A673 (cell line): ENCODE data around the gene BCAS4. TPM values are rescaled to one million over a fixed set of nuclear protein-coding genes. Genes with fewer than 3 reads are reported as not detected.

ENCODE experiments used
- Bru-seq: library from RNA; stranded (reverse); fragments of 400-500 nt; gene quantifications from one replicate; lab custom pipeline; 2021; lab: Mats Ljungman, UMichigan
- BruChase-seq, 2 experiments: library from RNA; stranded (reverse); fragments of 400-500 nt; gene quantifications; one replicate each; lab custom pipeline; 2021; lab: Mats Ljungman, UMichigan
- BruUV-seq: library from RNA; stranded (reverse); fragments of 400-500 nt; replicated peaks from 2 replicates; lab custom pipeline; 2021; lab: Mats Ljungman, UMichigan
- CTCF ChIA-PET: fragments of 300-600 bp; sonication (Branson Sonifier 250); formaldehyde crosslinking; loops from one replicate; lab custom pipeline; 2022; ENCODE audit warnings: antibody characterized with exemption; lab: Charles Lee
- POLR2A ChIA-PET: fragments of 300-600 bp; sonication (Branson Sonifier 250); formaldehyde crosslinking; loops from one replicate; lab custom pipeline; 2022; ENCODE audit warnings: antibody characterized with exemption; ENCODE audit not compliant: low non-redundant PET; lab: Charles Lee
- DNase-seq: peaks from one replicate; pipeline ENCODE4 v3.0.0-alpha.2; 2015; ENCODE audit warnings: low spot score
- H3K27ac ChIP-seq: fragments of 200-600 bp; sonication (generic); 2 replicates; pipeline ENCODE4 v1.5.1; 2016; ENCODE audit warnings: mixed run types, low read depth, mild to moderate bottlenecking, mixed read lengths, antibody characterized with exemption, low read length; ENCODE audit not compliant: poor library complexity, severe bottlenecking
- H3K27me3 ChIP-seq: fragments of 200-600 bp; sonication (generic); replicated peaks from 2 replicates; pipeline ENCODE4 v1.6.1; 2017; ENCODE audit warnings: mixed run types, low read depth, mild to moderate bottlenecking, mixed read lengths, antibody characterized with exemption, low read length; ENCODE audit not compliant: insufficient read depth, poor library complexity
- H3K36me3 ChIP-seq: fragments of 200-600 bp; sonication (generic); 2 replicates; pipeline ENCODE4 v1.6.1; 2016; ENCODE audit warnings: mixed run types, mild to moderate bottlenecking, mixed read lengths, antibody characterized with exemption, low read length; ENCODE audit not compliant: insufficient read depth, poor library complexity, severe bottlenecking
- H3K4me1 ChIP-seq: fragments of 200-600 bp; sonication (generic); 2 replicates; pipeline ENCODE4 v1.6.1; 2017; ENCODE audit warnings: mixed run types, mild to moderate bottlenecking, mixed read lengths, antibody characterized with exemption, low read length; ENCODE audit not compliant: insufficient read depth, poor library complexity, severe bottlenecking
- H3K4me3 ChIP-seq: fragments of 200-600 bp; sonication (generic); 2 replicates; pipeline ENCODE4 v1.5.1; 2016; ENCODE audit warnings: low read depth, mixed run types, mild to moderate bottlenecking, mixed read lengths, low read length; ENCODE audit not compliant: poor library complexity, severe bottlenecking
- H3K9me3 ChIP-seq: fragments of 200-600 bp; sonication (generic); 2 replicates; pipeline ENCODE4 v1.6.1; 2016; ENCODE audit warnings: mixed run types, low read depth, mild to moderate bottlenecking, mixed read lengths, antibody characterized with exemption, low read length; ENCODE audit not compliant: poor library complexity, severe bottlenecking
- CTCF ChIP-seq: fragments of 300-800, 200-600 bp; sonication (generic); conservative IDR thresholded peaks from 2 replicates; pipeline ENCODE4 v1.5.1; 2017; ENCODE audit warnings: low read depth, mild to moderate bottlenecking, antibody characterized with exemption, low read length, moderate library complexity, mixed read lengths
- EZH2 ChIP-seq: fragments of 200-600 bp; sonication (generic); IDR thresholded peaks from 2 replicates; pipeline ENCODE4 v1.6.1; 2017; ENCODE audit warnings: borderline replicate concordance, low read depth, mild to moderate bottlenecking, mixed read lengths, antibody characterized with exemption, low read length; ENCODE audit not compliant: poor library complexity, severe bottlenecking
- intact Hi-C: fragments of 100-400 bp; cut with micrococcal nuclease; formaldehyde crosslinking; loops from one replicate; pipeline ENCODE4 v1.10.0; 2022; ENCODE audit not compliant: unreplicated experiment
- long read RNA-seq: library from polyadenylated mRNA; stranded (forward); transcript quantifications from one replicate; pipeline ENCODE4 v2.0.0, GENCODE V29; 2022
- total RNA-seq: library from RNA; stranded (reverse); gene quantifications from 2 replicates; pipeline ENCODE4 v1.2.3, GENCODE V29; 2021

Gene BCAS4
- 28.4 and 35.2 TPM in 2 replicates for total RNA-seq
- percentile 61 among the genes with signal in this experiment for Bru-seq, nascent RNA
- percentile 60 among the genes with signal in this experiment for BruChase-seq, experiment 1, labeled RNA remaining after a 2-hour chase
- BruChase-seq, experiment 2, labeled RNA remaining after a 6-hour chase: percentile 71 among the genes with signal in this experiment
- long read RNA-seq, full-length matches to known transcripts: 34 of 55 reads
- long read RNA-seq, partial matches to known transcripts: 1 of 55 reads
- long read RNA-seq, other reads (novel, unspliced or antisense): 20 of 55 reads

DNA sequence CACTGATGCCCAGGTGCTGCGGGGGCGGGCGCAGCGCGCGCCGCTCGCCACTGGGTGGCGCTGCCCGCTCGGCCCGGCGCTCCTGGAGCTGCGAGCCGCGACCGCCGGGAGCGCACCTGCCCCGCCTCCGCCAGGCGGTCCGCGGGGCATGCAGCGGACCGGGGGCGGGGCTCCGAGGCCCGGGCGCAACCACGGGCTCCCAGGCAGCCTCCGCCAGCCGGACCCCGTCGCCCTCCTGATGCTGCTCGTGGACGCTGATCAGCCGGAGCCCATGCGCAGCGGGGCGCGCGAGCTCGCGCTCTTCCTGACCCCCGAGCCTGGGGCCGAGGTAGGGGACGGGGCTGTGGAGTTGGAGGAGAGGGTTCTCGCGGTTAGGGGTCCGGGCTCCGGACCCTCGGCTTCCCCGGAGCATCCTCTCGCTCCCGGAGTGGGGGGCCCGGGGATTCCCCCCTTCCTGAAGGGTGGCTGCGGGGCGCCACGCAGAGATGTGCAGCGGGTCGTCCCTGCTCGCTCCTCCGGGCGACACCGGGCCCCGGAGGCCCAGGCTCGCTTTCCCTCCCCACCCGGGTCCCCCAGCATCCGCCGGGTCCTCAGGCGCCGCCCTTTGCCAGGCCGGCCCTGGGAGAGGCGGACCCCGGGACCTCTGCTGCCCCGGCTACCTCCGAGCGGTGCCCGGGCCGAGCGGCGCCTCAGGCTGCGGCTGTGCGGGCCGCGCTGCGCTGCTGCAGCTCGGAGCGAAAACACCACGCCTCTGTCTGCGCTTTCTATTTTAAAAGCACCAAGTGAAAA, at the start of gene BCAS4:
BCAS4 (plus strand) TSS at position 216 of the 789 bp plus-strand sequence; CDS start at position 239, 23 bp downstream.
- CTCF ChIA-PET: interaction anchor here (0.6 to 2.4 kb wide), 8 partner anchors 16 to 531 kb away, joined by 3 to 22 read pairs (median 3); partner anchors contain the start of gene ADNP

DNA sequence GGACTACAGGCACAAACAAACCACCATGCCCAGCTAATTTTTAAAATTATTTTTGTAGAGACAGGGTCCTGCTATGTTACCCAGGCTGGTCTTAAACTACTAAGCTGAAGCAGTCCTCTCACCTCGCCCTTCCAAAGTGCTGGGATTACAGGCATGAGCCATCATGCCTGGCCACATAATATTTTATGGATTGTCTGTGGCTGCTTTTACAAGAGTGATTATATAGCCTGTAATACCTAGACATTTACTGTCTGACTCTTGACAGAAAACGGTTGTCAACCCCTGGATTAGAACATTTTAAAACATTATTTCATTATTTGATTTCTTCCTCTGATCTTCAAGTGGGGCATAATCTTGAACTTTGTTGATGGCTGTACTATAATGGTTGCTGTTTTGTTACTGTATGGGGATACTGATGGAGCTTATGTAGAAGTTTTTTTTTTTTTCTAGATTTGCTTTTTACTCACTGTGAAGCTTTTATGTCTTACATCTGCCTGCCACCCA, 49.2 kb upstream of the BCAS4 start:
- DNase-seq: no peak
- Histone ChIP-seq H3K4me3 (no peak overlapping the region), H3K27me3 (no peaks in the 10 kb centered on the region), H3K4me1 (peaks cover 47% of the 10 kb centered on the region), H3K9me3 (no peaks in the 10 kb centered on the region), H3K27ac (peak overlapping the region; percentile 44), H3K36me3 (peaks cover 29% of the 10 kb centered on the region)
- ChIA-PET CTCF (interaction anchor here (0.8 kb wide), 1 partner anchor 28 kb away, joined by 3 read pairs; no protein-coding TSS in a partner anchor), POLR2A (no interaction called here)
- intact Hi-C loops: loop anchor here (10.0 kb wide), 1 partner anchor 111 kb away; no protein-coding TSS in a partner anchor
- no peak for TF ChIP-seq CTCF
- no TSS peak for BruUV-seq

More for the DNA sequence above, at the start of gene BCAS4:
- Histone ChIP-seq H3K27me3 (no peaks in the 10 kb centered on the region), H3K4me1 (peaks cover 33% of the 10 kb centered on the region), H3K9me3 (no peaks in the 10 kb centered on the region), H3K27ac (peak within 1 kb of the TSS; percentile 66), H3K4me3 (peak within 1 kb of the TSS; percentile 92), H3K36me3 (no peaks in the 10 kb centered on the region)
- POLR2A ChIA-PET: interaction anchor here (0.5 kb wide), 1 partner anchor 24 kb away, joined by 5 read pairs; no protein-coding TSS in a partner anchor
- intact Hi-C loops: loop anchor here (5.0 kb wide), 1 partner anchor 132 kb away; no protein-coding TSS in a partner anchor
- TF ChIP-seq CTCF: no peak; the same call in 1 of the 2 replicates
- no peak for TF ChIP-seq EZH2
- peak; percentile 88 for DNase-seq
- no TSS peak for BruUV-seq

GRCh38 chr20:50746138-50746940, 48.5 kb upstream of the BCAS4 start:
- POLR2A ChIA-PET: no interaction called here
- Histone ChIP-seq H3K9me3 (no peaks in the 10 kb centered on the region), H3K36me3 (peaks cover 30% of the 10 kb centered on the region), H3K4me1 (peaks cover 47% of the 10 kb centered on the region), H3K27ac (peak overlapping the region; percentile 44), H3K27me3 (no peaks in the 10 kb centered on the region), H3K4me3 (no peak overlapping the region)
- TF ChIP-seq EZH2 (no peak), CTCF (no peak)
- intact Hi-C loops: loop anchor here (10.0 kb wide), 1 partner anchor 112 kb away; no protein-coding TSS in a partner anchor
- no TSS peak for BruUV-seq
- CTCF ChIA-PET: interaction anchor here (0.6 kb wide), 1 partner anchor 15 kb away, joined by 5 read pairs; no protein-coding TSS in a partner anchor
- no peak for DNase-seq
